ENCODE measurements around the gene PRMT3. TPM values are rescaled to one million over a fixed set of nuclear protein-coding genes. Genes with fewer than 3 reads are reported as not detected.

The PRMT3 gene
- total RNA-seq, 1 experiment from 2014 or later, result 23.6 TPM

DNA sequence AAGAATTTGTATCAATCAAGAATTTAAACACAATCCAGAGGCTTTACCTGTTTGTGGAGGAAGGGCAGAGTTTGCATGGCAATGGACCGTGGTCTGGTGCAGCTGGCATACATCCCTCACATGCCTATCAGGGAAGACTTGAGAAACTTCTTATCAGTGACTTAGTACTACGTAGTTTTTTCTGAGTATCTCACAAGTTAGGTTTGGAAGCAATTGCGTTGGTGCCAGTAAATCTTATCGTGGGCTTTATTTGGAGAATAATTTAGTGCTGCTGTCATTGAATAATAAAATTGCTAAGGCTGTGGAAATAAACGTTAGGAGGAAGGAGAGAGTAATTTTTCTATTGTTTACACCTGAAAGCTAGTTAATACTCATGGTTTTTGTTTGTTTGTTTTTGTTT, 72.3 kb downstream of the PRMT3 start:
- H4K20me1 ChIP-seq (ENCODE audit: insufficient read depth), result no peaks in the 10 kb centered on the region; the same call in 1 of the 2 replicates
- H3K27me3 ChIP-seq (ENCODE audit: insufficient read depth, low read depth), result no peaks in the 10 kb centered on the region
- ChIA-PET POLR2A (ENCODE audit: unreplicated experiment) (no interaction called here), CTCF (no interaction called here)
- no TSS peak for BruUV-seq (replicated peaks)
- no peak overlapping the region for H3K4me2 ChIP-seq
- intact Hi-C loops (cut with micrococcal nuclease; ENCODE audit: unreplicated experiment), result no loop called here
- H3K9me2 ChIP-seq (ENCODE audit: insufficient read depth), result no peaks in the 10 kb centered on the region
- H3K36me3 ChIP-seq (ENCODE audit: low read depth), result 0 out of 2 replicates have a peak, but pooled peaks cover 4% of the 10 kb centered on the region
- no peak overlapping the region for H2AFZ ChIP-seq
- DNase-seq, result no peak
- H3K9me3 ChIP-seq (ENCODE audit: insufficient read depth, low read depth), result no peaks in the 10 kb centered on the region
- H3K79me2 ChIP-seq (ENCODE audit: low read depth), result no peaks in the 10 kb centered on the region
- no peak overlapping the region for H3K27ac ChIP-seq
- H3K4me1 ChIP-seq (replicated peaks; ENCODE audit: insufficient read depth), result no peaks in the 10 kb centered on the region
- no peaks in the 10 kb centered on the region for H3F3A ChIP-seq (ENCODE audit: insufficient read depth, low read depth)
- no peak overlapping the region for H3K4me3 ChIP-seq
- TF ChIP-seq EZH2 (IDR thresholded peaks at IDR 0.05; ENCODE audit: low read depth), result no peak
- TF ChIP-seq, protein P1, sequence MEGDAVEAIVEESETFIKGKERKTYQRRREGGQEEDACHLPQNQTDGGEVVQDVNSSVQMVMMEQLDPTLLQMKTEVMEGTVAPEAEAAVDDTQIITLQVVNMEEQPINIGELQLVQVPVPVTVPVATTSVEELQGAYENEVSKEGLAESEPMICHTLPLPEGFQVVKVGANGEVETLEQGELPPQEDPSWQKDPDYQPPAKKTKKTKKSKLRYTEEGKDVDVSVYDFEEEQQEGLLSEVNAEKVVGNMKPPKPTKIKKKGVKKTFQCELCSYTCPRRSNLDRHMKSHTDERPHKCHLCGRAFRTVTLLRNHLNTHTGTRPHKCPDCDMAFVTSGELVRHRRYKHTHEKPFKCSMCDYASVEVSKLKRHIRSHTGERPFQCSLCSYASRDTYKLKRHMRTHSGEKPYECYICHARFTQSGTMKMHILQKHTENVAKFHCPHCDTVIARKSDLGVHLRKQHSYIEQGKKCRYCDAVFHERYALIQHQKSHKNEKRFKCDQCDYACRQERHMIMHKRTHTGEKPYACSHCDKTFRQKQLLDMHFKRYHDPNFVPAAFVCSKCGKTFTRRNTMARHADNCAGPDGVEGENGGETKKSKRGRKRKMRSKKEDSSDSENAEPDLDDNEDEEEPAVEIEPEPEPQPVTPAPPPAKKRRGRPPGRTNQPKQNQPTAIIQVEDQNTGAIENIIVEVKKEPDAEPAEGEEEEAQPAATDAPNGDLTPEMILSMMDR (conservative IDR thresholded peaks at IDR 0.05), result no peak

DNA sequence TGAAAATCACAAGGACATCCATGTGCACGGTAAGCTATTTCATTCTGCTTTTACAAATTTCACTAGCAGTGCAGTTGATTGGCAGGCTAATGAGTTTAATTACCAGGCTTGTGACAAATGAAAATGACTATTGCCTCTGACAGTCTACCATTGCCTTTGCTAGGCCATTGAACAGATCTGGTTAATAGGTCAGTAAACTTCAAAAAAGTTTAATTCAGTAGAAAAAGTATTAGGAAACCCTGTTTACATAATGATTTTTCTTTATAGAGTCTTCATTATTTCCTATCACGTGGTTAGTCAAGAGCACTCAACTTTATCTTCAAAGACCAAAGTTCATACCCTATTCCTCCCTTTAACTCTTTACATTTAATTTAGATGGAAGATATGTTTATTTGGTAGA, 77.0 kb downstream of the PRMT3 start:
- Histone ChIP-seq H3K79me2 (ENCODE audit: low read depth) (no peaks in the 10 kb centered on the region), H3K4me2 (no peak overlapping the region), H3F3A (ENCODE audit: insufficient read depth, low read depth) (no peaks in the 10 kb centered on the region), H3K36me3 (ENCODE audit: low read depth) (peaks cover 13% of the 10 kb centered on the region), H3K27ac (no peak overlapping the region), H3K4me3 (no peak overlapping the region), H4K20me1 (ENCODE audit: insufficient read depth) (no peaks in the 10 kb centered on the region; the same call in 1 of the 2 replicates), H3K4me1 (replicated peaks; ENCODE audit: insufficient read depth) (no peaks in the 10 kb centered on the region), H2AFZ (no peak overlapping the region), H3K27me3 (ENCODE audit: insufficient read depth, low read depth) (no peaks in the 10 kb centered on the region), H3K9me2 (ENCODE audit: insufficient read depth) (no peaks in the 10 kb centered on the region), H3K9me3 (ENCODE audit: insufficient read depth, low read depth) (no peaks in the 10 kb centered on the region)
- DNase-seq, result no peak
- intact Hi-C loops (cut with micrococcal nuclease; ENCODE audit: unreplicated experiment), result no loop called here
- ChIA-PET CTCF (no interaction called here), POLR2A (ENCODE audit: unreplicated experiment) (no interaction called here)
- TF ChIP-seq, protein P1 (conservative IDR thresholded peaks at IDR 0.05), result no peak
- no peak for TF ChIP-seq EZH2 (IDR thresholded peaks at IDR 0.05; ENCODE audit: low read depth)
- BruUV-seq (replicated peaks), result no TSS peak

DNA sequence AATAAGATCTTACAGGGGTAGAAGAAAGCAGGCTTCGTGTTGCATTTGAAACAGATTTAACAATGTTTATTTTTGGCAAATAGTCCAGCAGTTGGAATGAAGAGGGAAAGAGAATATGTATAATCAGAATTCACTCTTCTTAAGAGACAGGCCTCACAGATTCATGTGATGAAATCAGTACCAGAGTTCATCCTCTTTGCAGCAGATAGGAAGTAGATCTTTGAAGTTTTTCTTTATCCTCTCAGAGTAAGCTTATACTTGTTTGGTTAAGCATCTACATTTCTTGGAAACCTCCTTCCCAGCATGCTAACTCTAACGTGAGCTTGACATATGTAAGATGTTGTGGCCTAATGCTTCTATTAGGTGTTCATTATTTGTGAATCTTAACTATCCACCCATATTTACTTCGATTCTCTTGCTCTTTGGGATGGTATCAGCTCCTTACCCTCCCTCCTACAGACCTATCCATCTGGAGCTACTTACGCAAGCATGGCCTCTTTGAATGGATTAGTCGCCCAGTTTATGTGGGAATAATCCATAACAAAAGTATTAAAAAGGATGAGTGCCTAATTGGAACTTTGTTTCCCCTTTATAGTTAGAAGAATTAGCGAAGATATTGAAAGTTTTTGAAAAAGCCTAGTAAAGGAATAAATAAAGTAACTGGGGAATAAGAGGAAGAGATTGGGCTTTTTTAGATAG, 80.1 kb downstream of the PRMT3 start:
- no peak overlapping the region for H3K27ac ChIP-seq
- no peaks in the 10 kb centered on the region; the same call in 1 of the 2 replicates for H4K20me1 ChIP-seq (ENCODE audit: insufficient read depth)
- no peak overlapping the region for H3K4me3 ChIP-seq
- ChIA-PET POLR2A (ENCODE audit: unreplicated experiment) (no interaction called here), CTCF (no interaction called here)
- intact Hi-C loops (cut with micrococcal nuclease; ENCODE audit: unreplicated experiment), result no loop called here
- H3K27me3 ChIP-seq (ENCODE audit: insufficient read depth, low read depth), result no peaks in the 10 kb centered on the region
- BruUV-seq (replicated peaks), result no TSS peak
- no peak for DNase-seq
- no peaks in the 10 kb centered on the region for H3F3A ChIP-seq (ENCODE audit: insufficient read depth, low read depth)
- peaks cover 18% of the 10 kb centered on the region for H3K36me3 ChIP-seq (ENCODE audit: low read depth)
- TF ChIP-seq, protein P1 (conservative IDR thresholded peaks at IDR 0.05), result no peak
- no peak for TF ChIP-seq EZH2 (IDR thresholded peaks at IDR 0.05; ENCODE audit: low read depth)
- H3K9me3 ChIP-seq (ENCODE audit: insufficient read depth, low read depth), result no peaks in the 10 kb centered on the region
- H2AFZ ChIP-seq, result no peak overlapping the region
- no peak overlapping the region for H3K4me2 ChIP-seq
- H3K9me2 ChIP-seq (ENCODE audit: insufficient read depth), result no peaks in the 10 kb centered on the region
- H3K79me2 ChIP-seq (ENCODE audit: low read depth), result no peaks in the 10 kb centered on the region
- H3K4me1 ChIP-seq (replicated peaks; ENCODE audit: insufficient read depth), result no peaks in the 10 kb centered on the region

Data from PC-9 (cell line).